ENCODE results near the gene SCLT1. TPM values are rescaled to one million over a fixed set of nuclear protein-coding genes. Genes with fewer than 3 reads are reported as not detected.
"Not testable (repeated sequence)": the region's sequence is repeated elsewhere in the genome, so short reads cannot be mapped to it uniquely, and the experiment has no call there.

The SCLT1 gene
- polyA plus RNA-seq, 2 of the 4 experiments (the other 2 are of a cell fraction), result 7.4 to 12.1 TPM

- Histone ChIP-seq H3K4me2 (no peak overlapping the region), H3K4me3 (no peak overlapping the region), H3K4me1 (no peaks in the 10 kb centered on the region), H3K27ac (no peak overlapping the region), H3K9me3 (no peaks in the 10 kb centered on the region)
- ChIA-PET POLR2A (no interaction called here), CTCF (no interaction called here)
- FAIRE-seq (no peak), DNase-seq (ENCODE audit: low read depth in 1 of 2, low spot score in 1 of 2) (no peak), ATAC-seq (no peak)
- WGBS (ENCODE audit: missing lambda C conversion rate), result 52% methylated on average over 2 of the region's 2 CpGs
- TF ChIP-seq JUN (IDR thresholded peaks at IDR 0.05), result no peak
- no peak for TF ChIP-seq RFX5 (IDR thresholded peaks at IDR 0.05)
- no peak for TF ChIP-seq POLR2AphosphoS2 (conservative IDR thresholded peaks at IDR 0.05; ENCODE audit: low read length)
- no peak for TF ChIP-seq E2F6 (IDR thresholded peaks at IDR 0.05; ENCODE audit: borderline replicate concordance, low read depth)
- no peak for TF ChIP-seq ZSCAN20 (CRISPR knock-in tag; IDR thresholded peaks at IDR 0.05)
- TF ChIP-seq PHF8 (IDR thresholded peaks at IDR 0.05; ENCODE audit: borderline replicate concordance, low read depth), result no peak
- TF ChIP-seq ESRRA (IDR thresholded peaks at IDR 0.05; ENCODE audit: borderline replicate concordance, low read length), result no peak
- TF ChIP-seq FOSB (CRISPR knock-in tag; IDR thresholded peaks at IDR 0.05), result no peak
- TF ChIP-seq ZNF302 (CRISPR knock-in tag; IDR thresholded peaks at IDR 0.05), result no peak
- TF ChIP-seq HOXB13 (CRISPR knock-in tag; IDR thresholded peaks at IDR 0.05; ENCODE audit: low read depth), result no peak
- TF ChIP-seq HDAC2 (IDR thresholded peaks at IDR 0.05), result no peak
- no peak for TF ChIP-seq RCOR1 (IDR thresholded peaks at IDR 0.05; ENCODE audit: low read depth, low read length)
- no peak for TF ChIP-seq HEYL (CRISPR knock-in tag; IDR thresholded peaks at IDR 0.05)
- TF ChIP-seq PBX3 (IDR thresholded peaks at IDR 0.05), result no peak
- TF ChIP-seq ZFP36 (IDR thresholded peaks at IDR 0.05; ENCODE audit: borderline replicate concordance, partially characterized antibody), result no peak
- TF ChIP-seq TFCP2L1 (CRISPR knock-in tag; IDR thresholded peaks at IDR 0.05), result no peak
Observed at GRCh38 chr4:129129143-129129542, 35.8 kb upstream of the SCLT1 start.

- H3K4me3 ChIP-seq; ATAC-seq; H3K4me2 ChIP-seq; POLR2A ChIA-PET; H3K4me1 ChIP-seq; H3K27ac ChIP-seq; FAIRE-seq; DNase-seq (ENCODE audit: low read depth in 1 of 2, low spot score in 1 of 2); H3K9me3 ChIP-seq: not testable (repeated sequence)
- 74% methylated on average over 3 of the region's 5 CpGs for WGBS (ENCODE audit: missing lambda C conversion rate)
- CTCF ChIA-PET, result interaction anchor here (1.0 kb wide), 1 partner anchor 9 kb away, joined by 3 read pairs; no protein-coding TSS in a partner anchor
Observed at GRCh38 chr4:129126614-129127013, 33.3 kb upstream of the SCLT1 start.

- FAIRE-seq (no peak), ATAC-seq (no peak), DNase-seq (ENCODE audit: low read depth in 1 of 2, low spot score in 1 of 2) (no peak)
- WGBS (ENCODE audit: missing lambda C conversion rate), result no CpG with 5 or more reads among the region's 5 CpGs
- no peak overlapping the region for H3K27ac ChIP-seq
- ChIA-PET POLR2A (no interaction called here), CTCF (interaction anchor here (1.3 kb wide), 1 partner anchor 8 kb away, joined by 3 read pairs; no protein-coding TSS in a partner anchor)
- H3K4me2 ChIP-seq, result no peak overlapping the region
- H3K4me3 ChIP-seq, result no peak overlapping the region
- no peaks in the 10 kb centered on the region for H3K9me3 ChIP-seq
- TF ChIP-seq FOSL2 (IDR thresholded peaks at IDR 0.05) (no peak), FOSL2 (CRISPR knock-in tag; IDR thresholded peaks at IDR 0.05) (no peak), EHF (CRISPR knock-in tag; IDR thresholded peaks at IDR 0.05) (no peak), POLR2AphosphoS2 (conservative IDR thresholded peaks at IDR 0.05; ENCODE audit: low read length) (no peak), MAFK (IDR thresholded peaks at IDR 0.05; ENCODE audit: partially characterized antibody) (no peak), MAX (IDR thresholded peaks at IDR 0.05) (no peak), ZNF302 (CRISPR knock-in tag; IDR thresholded peaks at IDR 0.05) (no peak), CBX2 (IDR thresholded peaks at IDR 0.05; ENCODE audit: borderline replicate concordance, low read depth) (no peak), NR3C1 (IDR thresholded peaks at IDR 0.05) (no peak), MAZ (IDR thresholded peaks at IDR 0.05; ENCODE audit: borderline replicate concordance, low read depth, low read length) (no peak), HOXA7 (CRISPR knock-in tag; IDR thresholded peaks at IDR 0.05) (no peak)
- H3K4me1 ChIP-seq, result no peaks in the 10 kb centered on the region
Observed at GRCh38 chr4:129117705-129118104, 24.4 kb upstream of the SCLT1 start.

All from A549 (cell line).